GM18519 (cell line): ENCODE measurements around the gene CALU.
A peak's percentile ranks its signal among the peaks of the same experiment; 100 is the strongest.

Source experiments
- ATAC-seq: cut with Tn5 transposase; IDR thresholded peaks from one replicate; pipeline ENCODE4 v1.9.1; 2021; ENCODE audit warnings: mild to moderate bottlenecking, moderate library complexity; ENCODE audit not compliant: unreplicated experiment, low FRiP score

The CALU gene

DNA sequence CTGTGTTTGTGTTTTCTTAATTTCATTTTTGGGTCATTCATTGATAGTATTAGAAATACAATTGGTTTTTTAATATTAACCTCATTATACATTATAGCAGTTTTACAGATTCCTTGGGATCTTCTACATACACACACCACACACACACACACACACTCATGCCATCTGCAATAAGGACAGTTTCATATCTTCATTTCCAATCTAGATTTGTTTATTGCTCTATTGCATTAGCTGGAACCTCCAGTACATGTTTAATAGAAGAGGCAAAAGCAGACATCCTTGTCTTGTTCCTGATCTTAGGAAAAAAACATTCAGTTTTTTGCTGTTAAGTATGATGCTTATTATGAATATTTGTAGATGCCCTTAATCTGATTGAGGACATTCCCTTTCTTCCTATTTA is 17.8 kb upstream of the CALU start:
- no peak for ATAC-seq

DNA sequence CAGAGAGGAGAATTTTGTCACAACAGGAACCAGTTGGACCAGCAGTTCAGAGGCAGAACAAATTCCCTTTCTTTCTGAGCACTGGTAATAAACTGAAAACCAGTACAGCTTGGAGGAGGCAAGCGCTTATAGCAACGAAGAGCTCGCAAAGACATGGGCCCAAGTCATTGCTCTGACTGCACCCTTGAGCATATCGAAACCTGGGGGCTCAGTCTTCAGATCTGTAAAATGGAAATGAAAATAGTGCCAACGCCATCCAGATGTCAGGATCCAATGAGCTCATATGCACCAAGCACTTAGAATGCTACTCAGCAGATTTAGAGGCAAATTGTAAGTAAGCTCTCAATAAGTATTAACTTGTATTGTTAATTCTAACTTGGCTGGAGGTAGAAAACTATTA is 14.4 kb upstream of the CALU start:
- ATAC-seq: no peak

DNA sequence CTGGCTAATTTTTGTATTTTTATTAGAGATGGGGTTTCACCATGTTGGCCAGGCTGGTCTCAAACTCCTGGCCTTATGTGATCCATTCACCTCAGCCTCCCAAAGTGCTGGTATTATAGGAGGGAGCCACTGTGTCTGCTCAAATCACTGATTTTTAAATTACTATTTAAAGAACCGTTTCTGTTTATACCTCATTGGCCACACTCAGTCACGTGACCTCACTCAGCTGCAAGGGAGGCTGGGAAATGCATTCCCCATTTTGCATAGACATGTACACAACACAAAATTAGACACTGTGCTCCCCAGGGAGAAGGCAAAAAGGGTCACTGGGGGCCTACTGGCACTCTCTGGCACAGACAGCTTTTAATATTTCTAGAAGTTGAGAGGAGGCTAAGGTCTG is 13.6 kb upstream of the CALU start:
- no peak for ATAC-seq

DNA sequence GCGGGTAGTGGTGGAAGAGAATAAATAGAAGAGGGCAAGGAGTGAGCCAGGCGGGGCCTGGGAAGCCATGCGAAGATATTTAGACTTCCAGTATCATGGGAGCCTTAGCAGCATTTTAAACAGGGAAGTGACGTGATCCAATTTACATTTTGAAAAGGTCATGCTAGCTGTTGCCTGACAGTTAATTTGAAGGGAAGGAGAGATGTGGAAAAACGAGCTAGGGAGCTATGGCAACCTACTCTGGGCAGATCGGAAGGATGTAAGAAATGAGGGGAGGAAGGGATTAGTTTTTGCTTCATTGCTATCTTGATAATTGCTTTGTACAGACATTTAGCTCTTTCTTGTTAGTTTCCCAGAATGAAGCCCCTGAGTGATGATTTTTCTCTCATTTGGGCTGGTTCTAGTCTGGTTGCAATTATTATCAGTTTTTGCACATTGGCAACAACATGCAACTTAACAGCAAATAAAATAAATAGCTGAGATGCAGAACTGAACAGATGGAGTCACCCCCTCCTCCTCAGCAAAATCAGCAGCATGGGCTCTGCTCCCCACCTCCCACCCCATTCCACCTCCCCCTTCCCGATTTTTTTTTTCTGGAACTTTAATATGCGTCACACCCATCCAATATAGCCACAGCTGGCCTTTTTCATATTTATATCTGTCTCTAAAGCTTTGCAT is 13.0 kb upstream of the CALU start:
- ATAC-seq: no peak

DNA sequence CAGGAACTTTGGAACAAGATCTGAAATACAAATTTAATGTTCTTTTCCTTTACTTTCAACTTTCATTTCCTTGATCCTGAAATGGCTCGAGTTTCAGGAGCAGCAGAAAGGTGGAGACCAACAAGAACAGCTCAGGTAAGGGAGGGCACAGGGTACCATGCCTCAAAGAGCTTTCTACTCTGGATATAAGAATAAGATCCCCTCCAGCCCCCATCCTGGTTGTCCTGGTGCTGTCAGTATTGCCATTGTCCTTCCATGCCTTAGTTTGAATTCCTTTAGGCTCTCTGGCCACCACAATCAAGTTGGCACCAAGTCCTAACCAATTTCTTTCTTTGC is 12.5 kb upstream of the CALU start:
- no peak for ATAC-seq

DNA sequence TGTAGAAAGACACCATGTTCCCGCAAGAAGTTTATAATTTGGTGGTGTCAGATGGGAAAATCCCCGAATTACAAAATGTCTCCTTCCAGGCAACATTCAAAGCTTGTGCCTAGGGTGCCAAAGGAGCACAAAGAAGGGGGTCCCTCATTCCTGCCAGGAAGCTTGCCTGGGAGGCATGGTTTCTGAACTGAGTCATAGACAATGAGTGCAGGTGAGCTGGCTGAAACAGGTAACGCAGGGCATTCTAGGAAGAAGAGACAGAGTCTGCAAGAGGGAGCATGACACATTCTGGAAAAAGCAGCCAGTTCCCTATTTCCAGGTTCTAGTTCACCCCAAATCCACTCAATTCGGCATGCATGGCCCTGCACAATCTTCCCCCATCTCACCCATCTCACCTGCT is 11.9 kb upstream of the CALU start:
- ATAC-seq: no peak

DNA sequence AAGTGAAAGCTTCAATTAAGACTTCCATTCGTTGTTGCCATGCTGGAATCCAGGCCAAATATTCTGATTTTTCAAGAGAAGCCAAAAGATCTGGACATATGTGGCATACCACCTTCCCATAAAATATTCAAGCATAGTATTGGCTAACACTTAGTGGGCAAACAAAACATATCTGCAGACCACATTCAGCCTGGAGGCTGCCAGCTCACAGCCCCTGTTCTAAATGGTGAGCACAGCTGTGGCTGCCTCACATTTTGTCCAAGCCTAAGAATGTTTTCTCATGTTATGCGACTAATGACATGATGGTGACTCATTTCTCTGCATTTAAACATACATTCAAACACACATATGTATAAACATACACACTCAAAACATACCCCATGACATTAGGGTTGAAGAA is 10.6 kb upstream of the CALU start:
- ATAC-seq: no peak

DNA sequence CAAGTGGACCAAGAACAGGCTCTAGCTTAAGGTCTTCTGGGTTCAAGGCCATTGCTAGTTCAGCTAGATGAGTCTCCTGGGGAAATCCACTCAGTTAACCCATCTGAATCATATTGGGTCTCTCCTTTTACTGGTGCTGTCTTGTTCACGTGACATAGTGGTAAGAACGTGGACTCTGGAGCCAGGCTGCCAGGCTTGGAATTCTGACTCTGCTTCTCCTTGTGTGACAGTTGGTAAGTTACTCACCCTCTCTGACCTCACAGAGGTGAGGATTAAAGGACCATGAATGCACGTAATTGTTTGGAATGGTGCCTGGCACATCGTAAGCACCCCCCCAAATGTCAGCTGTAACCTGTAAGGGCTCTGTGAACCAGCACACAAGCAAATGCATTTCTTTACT is 9.7 kb upstream of the CALU start:
- no peak for ATAC-seq

DNA sequence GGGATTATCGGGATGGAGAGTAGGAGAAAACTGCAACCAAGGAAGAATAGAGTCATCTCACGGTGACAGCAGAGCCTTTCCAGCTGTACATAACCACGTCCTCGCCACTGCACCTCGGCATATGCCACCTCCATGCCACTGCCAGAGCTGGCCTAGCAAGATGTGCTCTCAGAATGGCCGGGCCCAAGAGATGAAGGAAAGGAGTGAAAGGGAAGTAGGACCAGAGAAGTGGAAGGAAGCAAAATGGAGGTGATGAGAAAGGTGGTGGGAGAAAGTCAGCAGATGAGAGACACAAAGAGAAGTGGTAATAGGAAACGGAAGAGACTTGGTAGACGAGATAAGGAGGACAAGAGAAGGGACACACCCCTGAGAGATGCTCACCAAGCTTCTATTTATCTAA is 8.0 kb upstream of the CALU start:
- no peak for ATAC-seq

DNA sequence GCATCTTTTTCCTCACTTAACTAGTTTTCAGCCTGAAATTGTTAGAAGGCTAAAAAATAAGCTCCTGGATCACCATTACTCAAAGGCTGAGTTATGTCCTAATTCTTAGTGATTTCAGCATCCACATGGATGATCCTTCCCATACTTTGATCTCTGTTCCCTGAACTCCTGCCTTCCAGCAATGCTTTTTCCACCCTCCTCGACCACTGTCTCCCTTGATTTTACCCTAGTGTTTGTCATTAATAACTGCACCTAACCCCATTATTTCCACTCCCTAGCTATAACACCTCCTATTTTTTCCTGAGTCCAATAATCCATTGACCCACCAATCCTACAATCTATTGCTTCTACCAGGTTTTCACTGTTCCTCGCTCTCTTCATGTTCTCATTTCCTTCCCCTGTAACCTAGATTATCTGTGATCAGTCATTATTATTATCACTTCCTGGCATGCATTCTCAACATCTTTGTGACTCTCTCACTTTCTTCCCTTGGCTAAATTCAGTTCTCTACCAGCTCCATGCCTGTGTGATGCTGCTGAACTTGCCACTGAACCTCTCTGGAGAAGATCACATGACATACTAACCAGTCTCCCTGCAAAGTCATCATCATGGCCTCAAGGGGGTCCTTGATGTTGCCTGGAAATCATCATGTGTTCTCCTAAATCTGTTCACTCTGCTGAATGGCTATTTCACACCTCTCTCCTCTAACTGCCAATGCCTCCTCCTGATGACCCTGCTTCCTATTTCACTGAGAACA is 6.5 kb upstream of the CALU start:
- ATAC-seq: no peak

DNA sequence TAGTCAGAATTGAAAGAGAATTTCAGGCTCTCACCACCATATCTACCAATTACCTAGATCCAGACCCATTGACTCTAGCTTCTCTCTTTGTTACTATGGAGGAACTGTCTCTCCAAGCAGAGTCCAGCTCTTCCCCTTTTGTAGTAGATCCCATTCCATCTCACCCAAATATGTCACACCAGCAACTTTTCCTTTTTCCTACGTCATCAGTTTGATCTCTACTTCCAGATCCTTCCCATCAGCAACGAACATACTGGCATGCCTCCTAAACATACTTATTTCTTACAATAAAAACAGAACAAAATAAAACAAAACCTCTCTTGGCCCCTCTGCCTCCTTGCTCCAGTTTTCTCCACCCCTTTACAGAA is 5.9 kb upstream of the CALU start:
- ATAC-seq: no peak

DNA sequence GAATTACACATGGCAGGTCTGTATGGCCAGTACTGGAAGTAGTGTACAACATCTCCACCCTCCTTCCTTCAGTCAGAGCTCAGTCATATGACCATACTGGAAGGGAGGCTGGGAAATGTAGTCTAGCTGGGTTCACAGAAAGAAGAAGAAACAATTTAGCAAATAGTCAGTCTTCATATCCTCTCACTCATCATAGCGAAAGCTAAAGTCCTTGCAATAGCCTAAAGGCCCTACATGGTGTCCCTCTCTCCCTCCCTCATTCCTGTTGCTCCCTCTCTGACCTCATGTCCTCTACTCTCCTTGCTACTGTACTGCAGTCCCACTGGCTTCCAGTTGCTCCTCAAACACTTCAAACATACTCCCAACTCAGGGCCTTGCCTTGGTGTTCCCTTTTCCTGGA is 4.3 kb upstream of the CALU start:
- no peak for ATAC-seq

DNA sequence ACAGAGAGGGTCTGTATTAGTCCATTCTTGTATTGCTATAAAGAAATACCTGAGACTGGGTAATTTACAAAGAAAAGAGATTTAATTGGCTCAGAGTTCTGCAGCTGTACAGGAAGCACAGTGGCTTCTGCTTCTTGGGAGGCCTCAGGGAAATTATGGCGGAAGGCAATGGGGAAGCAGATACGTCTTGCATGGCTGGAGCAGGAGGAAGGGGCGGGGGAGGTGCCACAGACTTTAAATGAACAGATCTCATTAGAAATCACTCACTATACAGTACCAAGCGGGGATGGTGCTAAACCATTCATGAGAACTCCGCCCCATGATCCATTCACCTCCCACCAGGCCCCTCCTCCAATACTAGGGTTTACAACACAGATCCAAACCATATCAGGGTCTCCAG is 3.7 kb upstream of the CALU start:
- ATAC-seq: no peak

DNA sequence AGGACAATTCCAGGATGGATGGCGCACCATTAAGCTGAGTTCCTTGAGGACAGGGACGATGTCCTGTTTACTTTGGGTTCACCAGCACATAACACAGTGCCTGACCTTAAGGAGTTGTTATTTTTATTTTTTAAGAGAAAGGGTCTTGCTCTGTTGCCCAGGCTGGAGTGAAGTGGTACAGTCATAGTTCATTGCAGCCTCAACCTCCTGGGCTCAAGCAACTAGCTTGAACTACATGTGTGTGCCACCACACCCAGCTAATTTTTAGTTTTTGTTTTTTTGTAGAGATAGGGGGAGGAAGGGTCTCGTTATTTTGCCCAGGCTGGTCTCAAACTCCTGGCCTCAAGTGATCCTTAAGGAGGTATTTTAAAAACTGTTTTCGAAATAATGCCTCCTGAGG is 1.7 kb upstream of the CALU start:
- ATAC-seq: no peak

DNA sequence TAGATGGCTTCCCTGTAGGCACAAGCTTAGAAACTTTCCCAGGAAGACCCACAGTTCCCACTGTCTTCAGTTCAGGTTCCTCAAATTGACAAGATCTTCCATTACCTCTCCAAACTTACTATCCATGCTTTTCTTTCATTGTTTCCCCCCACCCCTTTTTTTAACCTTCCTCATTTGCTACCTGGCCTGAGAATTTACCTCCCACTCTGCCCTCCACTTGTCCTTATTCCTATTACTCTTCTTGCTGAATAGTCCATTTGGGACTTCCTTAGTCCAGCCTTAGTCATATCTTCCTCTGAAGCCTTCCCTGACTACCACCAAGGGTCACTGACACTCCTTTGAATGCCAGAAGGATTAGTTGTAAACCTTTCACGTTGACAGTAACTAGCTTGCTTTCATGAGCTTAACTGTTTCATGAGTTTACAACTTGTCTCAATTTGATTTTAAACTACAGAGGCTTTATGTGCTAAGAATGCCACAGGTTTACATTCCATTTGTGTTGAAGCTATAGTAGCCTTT is 1.2 kb upstream of the CALU start:
- no peak for ATAC-seq

DNA sequence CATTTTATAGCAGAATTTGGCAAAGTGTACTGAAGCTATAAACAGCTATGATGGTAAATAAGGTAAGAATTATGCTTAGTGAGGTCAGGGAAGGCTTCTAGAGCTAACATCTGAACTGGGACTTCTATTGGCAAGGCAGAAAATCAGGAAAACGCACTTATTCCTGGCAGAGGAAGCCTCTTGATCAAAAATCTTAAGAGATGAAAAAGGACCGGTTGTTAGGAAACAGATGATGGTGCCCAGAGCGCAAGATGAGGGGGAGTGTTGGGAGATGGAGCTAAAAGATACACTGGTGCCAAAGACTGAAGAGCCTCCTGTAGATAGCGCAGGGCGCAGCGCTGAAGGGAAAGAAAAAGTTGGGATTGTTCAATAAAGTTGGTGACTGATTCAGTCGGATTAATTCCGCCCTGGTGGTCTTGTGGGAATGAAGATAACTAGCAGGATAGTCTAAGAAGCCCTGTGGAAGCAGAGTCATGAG is 550 bp upstream of the CALU start:
- peak; percentile 11 for ATAC-seq

DNA sequence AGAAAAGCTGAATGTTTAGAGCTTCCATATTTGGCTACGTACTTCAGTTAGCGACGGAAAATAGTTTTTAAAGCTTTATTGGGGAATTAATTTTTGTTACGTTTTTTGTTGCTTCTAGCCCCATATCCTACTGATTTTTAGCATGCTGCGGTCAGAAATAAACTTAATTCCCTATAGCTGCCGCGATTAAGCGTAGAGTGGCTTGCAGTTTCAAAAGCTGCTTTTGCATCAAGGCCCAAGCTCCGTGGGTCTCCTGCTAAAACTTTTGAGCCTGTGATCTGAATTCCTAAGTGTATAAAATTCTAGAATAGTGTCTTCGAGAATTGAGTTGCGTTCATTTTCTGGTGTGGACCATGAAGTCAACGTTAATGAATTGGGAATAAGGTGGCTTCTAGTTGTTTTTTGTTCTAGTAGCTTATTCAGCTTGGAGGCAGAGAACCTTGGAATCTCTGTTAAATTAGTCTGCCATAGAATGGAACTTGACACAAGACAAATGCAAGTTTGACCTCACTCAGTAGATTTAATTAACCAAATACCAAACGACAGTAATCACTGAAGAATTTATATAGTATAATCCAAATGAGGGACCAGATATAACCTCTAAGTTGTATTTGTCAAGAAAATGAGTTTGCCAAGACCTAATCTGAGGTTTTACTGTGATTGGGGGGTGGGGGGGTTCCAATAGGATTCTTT is 977 bp downstream of the CALU start:
- ATAC-seq: no peak

DNA sequence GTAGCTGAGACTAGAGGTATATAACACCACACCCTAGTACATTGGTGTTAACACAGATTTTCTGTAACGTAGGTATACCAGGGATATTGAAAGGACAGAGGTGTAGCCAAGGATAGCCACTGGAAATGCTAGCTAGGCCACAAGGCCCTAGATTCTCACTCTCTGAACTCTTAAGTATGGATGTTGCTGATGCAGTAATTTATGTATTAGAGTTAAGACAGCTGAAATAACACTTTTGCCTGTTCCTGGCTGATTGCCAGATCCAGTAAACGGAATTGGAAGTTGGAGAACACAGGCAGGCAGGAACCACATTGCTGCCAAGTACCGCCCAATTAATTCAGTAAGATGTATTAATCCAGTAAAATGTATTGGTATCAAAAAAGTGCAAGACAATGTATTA is 1.8 kb downstream of the CALU start:
- no peak for ATAC-seq

DNA sequence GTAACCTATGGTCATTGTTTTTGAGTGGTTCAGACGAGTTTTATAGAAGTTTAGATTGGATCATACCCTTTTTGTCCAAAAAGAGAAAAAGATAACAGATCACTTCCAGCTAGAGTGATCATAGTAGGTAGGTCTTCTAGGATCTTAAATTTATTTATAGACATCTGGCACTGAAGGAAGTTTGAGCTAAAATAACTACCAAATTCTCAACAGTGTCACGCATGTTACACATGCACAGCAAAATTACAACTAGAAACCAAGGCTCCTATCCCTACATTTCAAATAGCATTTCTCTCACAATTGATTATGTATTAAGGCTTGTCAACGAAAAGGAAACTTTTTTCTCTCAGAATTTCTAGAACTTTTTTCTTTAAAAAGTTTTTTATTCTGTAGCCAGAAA is 2.3 kb downstream of the CALU start:
- no peak for ATAC-seq

DNA sequence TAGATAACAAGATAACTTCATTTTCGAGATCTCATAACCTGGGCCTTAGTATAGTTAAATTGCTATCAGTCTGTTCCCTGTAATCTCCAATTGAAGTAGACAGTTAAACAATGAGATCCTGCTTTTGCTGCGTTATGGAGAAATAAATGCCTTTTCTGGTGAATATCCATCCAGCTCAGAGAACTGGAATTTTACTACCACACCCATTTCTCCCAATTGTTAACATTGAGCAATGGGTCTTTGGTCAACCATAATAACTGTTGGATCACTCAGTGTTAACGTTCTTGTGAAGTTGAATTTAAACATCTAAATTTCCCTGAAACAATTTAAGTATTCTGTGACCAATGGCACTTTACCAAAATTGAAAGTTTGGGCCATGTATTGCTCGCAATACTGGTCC is 3.0 kb downstream of the CALU start:
- ATAC-seq: no peak

DNA sequence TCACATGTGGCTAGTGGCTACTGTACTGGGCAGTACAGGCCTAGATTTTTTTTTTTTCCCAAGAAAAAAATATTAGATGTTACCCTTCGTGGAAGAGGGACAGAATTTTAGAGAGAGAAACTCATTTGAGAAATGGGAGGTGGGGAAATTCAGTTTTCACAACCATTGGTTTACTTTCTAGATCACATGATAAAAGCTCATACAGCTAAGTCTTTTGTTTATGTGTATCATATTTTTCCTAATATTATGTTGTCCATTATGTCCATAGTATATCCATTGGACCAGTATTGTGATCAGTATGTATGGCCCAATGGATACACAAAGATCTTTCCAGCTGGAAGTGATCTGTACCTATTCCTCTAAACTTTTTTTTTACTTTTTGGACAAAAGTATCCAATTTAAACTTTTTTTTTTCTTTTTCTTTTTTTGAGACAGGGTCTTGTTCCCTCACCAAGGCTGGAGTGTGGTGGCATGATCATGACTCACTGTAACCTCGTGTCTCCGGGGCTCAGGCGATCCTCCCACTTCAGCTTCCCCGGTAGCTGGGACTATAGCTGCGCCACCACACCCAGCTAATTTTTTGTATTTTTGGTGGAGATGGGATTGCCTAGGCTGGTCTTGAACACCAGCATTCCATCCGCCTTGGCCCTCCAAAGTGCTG is 4.1 kb downstream of the CALU start:
- no peak for ATAC-seq
